ENCODE measurements around the gene ZAP70. TPM values are rescaled to one million over a fixed set of nuclear protein-coding genes. Genes with fewer than 3 reads are reported as not detected.

Gene ZAP70
- total and polyA plus RNA-seq, 8 donors: 1.1 to 78.2 (median 4.1) TPM

GRCh38 chr2:97701186-97701585 lies 12.2 kb upstream of the ZAP70 start:
- peak in 1 of 2 donors; percentile 20 for DNase-seq
- Histone ChIP-seq H3K27me3 (no peaks in the 10 kb centered on the region), H3K9me3 (no peaks in the 10 kb centered on the region), H3K36me3 (no peaks in the 10 kb centered on the region), H3K4me3 (no peak overlapping the region), H3K27ac (no peak overlapping the region), H3K4me1 (peaks cover 0 to 5% (median 2%) of the 10 kb centered on the region in 4 donors)
- 74 to 94% (median 84%) methylated on average over 11 to 13 of the region's 13 CpGs for WGBS, 5 donors
- intact Hi-C loops (cut with DNase I; ENCODE audit: low total_unique reads): loop anchor here (10.0 kb wide), 1 partner anchor 684 kb away; no protein-coding TSS in a partner anchor
- no peak for TF ChIP-seq POLR2AphosphoS5 (IDR thresholded peaks at IDR 0.05)

- no peaks in the 10 kb centered on the region for H3K9me3 ChIP-seq
- DNase-seq: peak in 1 of 2 donors; percentile 14
- TF ChIP-seq POLR2A (IDR thresholded peaks at IDR 0.05) (no peak), CTCF (IDR thresholded peaks at IDR 0.05) (no peak), POLR2AphosphoS5 (IDR thresholded peaks at IDR 0.05) (no peak), EP300 (IDR thresholded peaks at IDR 0.05) (no peak)
- no peak overlapping the region for H3K4me3 ChIP-seq
- intact Hi-C loops (cut with DNase I; ENCODE audit: low total_unique reads): loop anchor here (10.0 kb wide), 1 partner anchor 683 kb away; no protein-coding TSS in a partner anchor
- H3K27me3 ChIP-seq: peaks cover 0 to 1% (median 0%) of the 10 kb centered on the region in 3 donors
- WGBS, 5 donors: 87 to 96% (median 94%) methylated on average over 6 of the region's 6 CpGs
- no peaks in the 10 kb centered on the region for H3K36me3 ChIP-seq
- peaks cover 0 to 3% (median 1%) of the 10 kb centered on the region in 4 donors for H3K4me1 ChIP-seq
- H3K27ac ChIP-seq: no peak overlapping the region
Measured at GRCh38 chr2:97701851-97702465, 11.4 kb upstream of the ZAP70 start.

- no peaks in the 10 kb centered on the region for H3K4me1 ChIP-seq
- TF ChIP-seq POLR2AphosphoS5 (IDR thresholded peaks at IDR 0.05): no peak
- TF ChIP-seq CTCF (IDR thresholded peaks at IDR 0.05): no peak
- TF ChIP-seq EP300 (IDR thresholded peaks at IDR 0.05): no peak
- no peak for TF ChIP-seq POLR2A (IDR thresholded peaks at IDR 0.05)
Measured at GRCh38 chr2:97702731-97703470, 10.5 kb upstream of the ZAP70 start.

GRCh38 chr2:97703741-97704140 lies 9.6 kb upstream of the ZAP70 start:
- intact Hi-C loops (cut with DNase I; ENCODE audit: low total_unique reads): loop anchor here (10.0 kb wide), 1 partner anchor 681 kb away; no protein-coding TSS in a partner anchor
- TF ChIP-seq CTCF (IDR thresholded peaks at IDR 0.05) (no peak), EP300 (IDR thresholded peaks at IDR 0.05) (no peak), POLR2A (IDR thresholded peaks at IDR 0.05) (no peak), POLR2AphosphoS5 (IDR thresholded peaks at IDR 0.05) (no peak)

More at GRCh38 chr2:97702731-97703470, 10.5 kb upstream of the ZAP70 start:
- DNase-seq: peak in 1 of 2 donors; percentile 19
- Histone ChIP-seq H3K36me3 (no peaks in the 10 kb centered on the region), H3K27ac (no peak overlapping the region), H3K4me3 (no peak overlapping the region), H3K27me3 (peaks cover 0 to 6% (median 0%) of the 10 kb centered on the region in 3 donors), H3K9me3 (no peaks in the 10 kb centered on the region)
- WGBS, 5 donors: 89 to 92% (median 91%) methylated on average over 19 of the region's 19 CpGs
- intact Hi-C loops (cut with DNase I; ENCODE audit: low total_unique reads): loop anchor here (10.0 kb wide), 1 partner anchor 682 kb away; no protein-coding TSS in a partner anchor

More at GRCh38 chr2:97703741-97704140, 9.6 kb upstream of the ZAP70 start:
- no peak for DNase-seq
- no peaks in the 10 kb centered on the region for H3K4me1 ChIP-seq
- H3K36me3 ChIP-seq: no peaks in the 10 kb centered on the region
- H3K9me3 ChIP-seq: no peaks in the 10 kb centered on the region
- WGBS, 5 donors: 62 to 84% (median 75%) methylated on average over 3 of the region's 3 CpGs
- H3K27ac ChIP-seq: no peak overlapping the region
- peaks cover 0 to 6% (median 0%) of the 10 kb centered on the region in 3 donors for H3K27me3 ChIP-seq
- no peak overlapping the region for H3K4me3 ChIP-seq
